Ishikawa (cell line): ENCODE data around the gene ZNF366.

ENCODE experiments used
- CEBPB ChIP-seq: IDR thresholded peaks from 2 replicates; pipeline ENCODE4 v1.6.1; 2012
- CREB1 ChIP-seq: IDR thresholded peaks from 2 replicates; pipeline ENCODE4 v1.6.1; 2012; ENCODE audit warnings: low read depth
- EGR1 ChIP-seq: IDR thresholded peaks from 2 replicates; pipeline ENCODE4 v1.6.1; 2012
- EP300 ChIP-seq: IDR thresholded peaks from 2 replicates; pipeline ENCODE4 v1.6.1; 2012; ENCODE audit warnings: borderline replicate concordance
- FOXM1 ChIP-seq: IDR thresholded peaks from 2 replicates; pipeline ENCODE4 v1.6.1; 2012; ENCODE audit warnings: low read depth, borderline replicate concordance
- RAD21 ChIP-seq: IDR thresholded peaks from 2 replicates; pipeline ENCODE4 v1.6.1; 2012; ENCODE audit warnings: low read depth
- REST ChIP-seq: IDR thresholded peaks from 2 replicates; pipeline ENCODE4 v1.6.1; 2012; ENCODE audit warnings: low read depth, mild to moderate bottlenecking
- TAF1 ChIP-seq: IDR thresholded peaks from 2 replicates; pipeline ENCODE4 v1.6.1; 2012; ENCODE audit warnings: low read depth, mild to moderate bottlenecking
- TCF12 ChIP-seq: IDR thresholded peaks from 2 replicates; pipeline ENCODE4 v1.6.1; 2012; ENCODE audit warnings: low read depth
- TEAD4 ChIP-seq: IDR thresholded peaks from 2 replicates; pipeline ENCODE4 v1.6.1; 2012
- USF1 ChIP-seq: IDR thresholded peaks from 2 replicates; pipeline ENCODE4 v1.6.1; 2012
- YY1 ChIP-seq: IDR thresholded peaks from 2 replicates; pipeline ENCODE4 v1.6.1; 2012; ENCODE audit warnings: low read depth
- ZBTB7A ChIP-seq: IDR thresholded peaks from 2 replicates; pipeline ENCODE4 v1.6.1; 2012; ENCODE audit warnings: low read depth
- TF ChIP-seq, protein P1 (sequence below): IDR thresholded peaks from 2 replicates; pipeline ENCODE4 v1.6.1; 2012

- TF ChIP-seq YY1 (no peak), TEAD4 (no peak), EP300 (no peak), FOXM1 (no peak), CREB1 (no peak), ZBTB7A (no peak), RAD21 (no peak), CEBPB (no peak), REST (no peak), TAF1 (no peak), USF1 (no peak), TCF12 (no peak), EGR1 (no peak)
- TF ChIP-seq, protein P1, sequence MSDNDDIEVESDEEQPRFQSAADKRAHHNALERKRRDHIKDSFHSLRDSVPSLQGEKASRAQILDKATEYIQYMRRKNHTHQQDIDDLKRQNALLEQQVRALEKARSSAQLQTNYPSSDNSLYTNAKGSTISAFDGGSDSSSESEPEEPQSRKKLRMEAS, result no peak
Observed at GRCh38 chr5:72468024-72468423, 39.2 kb downstream of the ZNF366 start.
